Measurements from ENCODE around the gene MAPK9.
A peak's percentile ranks its signal among the peaks of the same experiment; 100 is the strongest.

MAPK9 gene

DNA sequence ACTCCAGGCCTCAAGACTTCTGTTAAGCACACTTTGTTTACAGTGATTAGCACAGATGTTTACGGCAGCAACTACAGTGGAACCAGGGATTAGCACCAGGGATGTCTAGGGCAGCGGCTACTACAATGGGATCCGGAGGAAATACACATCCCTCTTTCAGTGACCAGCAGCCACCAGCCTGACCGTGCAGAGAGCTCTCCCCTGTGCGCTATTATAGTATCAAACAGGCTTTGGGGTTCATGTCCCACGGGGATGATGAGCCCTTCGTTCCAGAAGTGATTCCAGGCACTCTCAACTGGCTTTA lies 39.7 kb upstream of the MAPK9 start:
- no peaks in the 10 kb centered on the region for H3K4me1 Mint-ChIP-seq
- no peak overlapping the region for H3K27ac Mint-ChIP-seq
- H3K9me3 Mint-ChIP-seq = no peaks in the 10 kb centered on the region

DNA sequence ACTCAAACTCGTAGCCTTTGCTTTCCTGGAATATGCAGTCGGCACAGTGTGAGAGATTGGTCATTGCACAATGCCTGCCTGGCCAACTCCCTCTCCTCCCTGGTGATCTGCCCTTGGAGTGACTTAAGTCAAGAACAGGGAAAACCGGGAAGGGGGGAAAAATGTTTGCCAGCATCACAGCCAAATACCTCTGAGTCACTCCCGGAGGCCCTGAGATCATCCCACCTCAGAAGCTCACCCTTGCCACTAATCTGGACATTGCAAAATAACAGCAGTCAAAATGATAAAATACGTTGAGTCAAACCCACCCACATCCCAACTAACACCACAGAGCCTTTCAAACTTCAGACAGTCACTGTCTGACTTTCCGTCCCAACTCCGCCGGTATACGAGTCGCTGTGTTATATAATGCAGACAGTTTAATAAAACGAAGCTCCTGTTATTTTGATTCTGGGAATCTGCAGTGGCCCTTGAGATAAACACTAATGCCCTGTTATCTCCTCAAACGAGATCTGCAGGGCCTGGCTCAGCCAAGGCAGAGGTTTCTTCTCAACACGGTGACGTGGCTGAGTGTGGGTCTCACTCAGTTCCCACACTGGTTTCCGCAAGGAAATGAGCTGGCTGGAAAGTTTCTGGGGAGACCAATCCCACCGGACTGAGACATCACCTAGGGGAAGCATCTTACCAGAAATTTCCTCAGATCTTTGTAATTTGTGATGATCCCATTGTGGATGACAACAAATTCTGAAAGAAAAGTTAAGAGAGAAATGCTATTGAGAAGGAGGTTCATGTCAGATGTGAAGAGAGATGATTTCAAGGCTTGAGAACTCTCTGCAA lies 39.1 kb upstream of the MAPK9 start:
- Mint-ChIP-seq H3K27ac (no peak overlapping the region), H3K27me3 (peaks cover 36% of the 10 kb centered on the region), H3K4me1 (no peaks in the 10 kb centered on the region), H3K36me3 (no peaks in the 10 kb centered on the region), H3K9me3 (no peaks in the 10 kb centered on the region), H3K4me3 (no peak overlapping the region)
- DNase-seq = no peak
- CTCF ChIA-PET = interaction anchor here (0.9 kb wide), 1 partner anchor 37 kb away, joined by 3 read pairs; no protein-coding TSS in a partner anchor

More for the DNA sequence above, 39.7 kb upstream of the MAPK9 start:
- H3K36me3 Mint-ChIP-seq = no peaks in the 10 kb centered on the region
- H3K27me3 Mint-ChIP-seq = peaks cover 36% of the 10 kb centered on the region
- no peak for DNase-seq
- no peak overlapping the region for H3K4me3 Mint-ChIP-seq
- CTCF ChIA-PET = no interaction called here

DNA sequence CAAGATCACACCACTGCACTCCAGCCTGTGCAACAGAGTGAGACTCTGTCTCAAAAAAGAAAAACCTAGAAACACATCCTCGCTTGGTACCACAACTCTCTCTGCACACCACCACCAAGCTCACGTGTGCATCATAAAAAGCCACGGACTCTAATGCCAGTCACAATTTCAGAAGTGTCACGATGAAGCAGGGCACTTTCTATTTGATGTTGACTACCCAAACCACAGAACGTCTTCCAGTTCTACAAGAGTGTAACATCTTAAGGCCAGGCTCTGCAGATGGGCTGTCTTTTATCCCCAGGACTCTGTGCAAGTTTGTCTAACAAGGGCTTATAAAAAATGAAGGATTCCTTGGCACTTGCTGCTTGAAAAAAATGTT lies 38.4 kb upstream of the MAPK9 start:
- CTCF ChIA-PET = interaction anchor here (0.9 kb wide), 1 partner anchor 36 kb away, joined by 3 read pairs; no protein-coding TSS in a partner anchor
- Mint-ChIP-seq H3K27ac (no peak overlapping the region), H3K4me1 (no peaks in the 10 kb centered on the region), H3K4me3 (no peak overlapping the region), H3K27me3 (peaks cover 36% of the 10 kb centered on the region), H3K36me3 (no peaks in the 10 kb centered on the region), H3K9me3 (no peaks in the 10 kb centered on the region)
- DNase-seq = no peak

DNA sequence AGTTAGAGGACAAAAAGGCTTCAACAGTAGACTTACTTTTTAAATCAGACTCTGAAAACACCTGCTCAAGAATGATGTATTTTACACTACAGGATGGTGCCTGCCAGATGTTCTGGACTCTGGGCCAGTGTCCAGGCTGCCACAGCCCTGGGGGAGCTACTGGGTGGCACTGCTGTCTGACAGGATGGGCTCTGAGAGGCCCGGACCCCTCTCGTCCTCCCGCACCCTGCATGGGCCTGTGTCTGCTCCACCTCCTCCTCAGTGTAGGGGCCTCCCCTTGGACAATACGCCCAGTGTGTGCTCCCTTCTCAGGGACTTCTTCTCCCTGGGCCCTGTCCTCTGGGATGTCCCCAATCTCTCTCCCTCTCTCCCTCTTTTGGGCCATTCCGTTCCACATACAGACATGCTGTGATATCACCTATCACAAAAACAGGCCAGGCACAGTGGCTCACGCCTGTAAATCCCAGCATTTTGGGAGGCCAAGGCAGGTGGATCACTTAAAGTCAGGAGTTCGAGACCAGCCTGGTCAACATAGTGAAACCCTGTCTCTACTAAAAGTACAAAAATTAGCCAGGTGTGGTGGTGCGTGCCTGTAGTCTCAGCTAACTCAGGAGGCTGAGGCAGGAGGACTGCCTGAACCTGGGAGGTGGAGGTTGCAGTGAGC lies 37.9 kb upstream of the MAPK9 start:
- no peaks in the 10 kb centered on the region for H3K36me3 Mint-ChIP-seq
- DNase-seq = no peak
- peaks cover 36% of the 10 kb centered on the region for H3K27me3 Mint-ChIP-seq
- H3K4me1 Mint-ChIP-seq = no peaks in the 10 kb centered on the region
- no peak overlapping the region for H3K4me3 Mint-ChIP-seq
- CTCF ChIA-PET = interaction anchor here (1.0 to 2.5 kb wide), 7 partner anchors 10 to 57 kb away, joined by 3 to 51 read pairs (median 11); no protein-coding TSS in a partner anchor
- no peak overlapping the region for H3K27ac Mint-ChIP-seq
- no peaks in the 10 kb centered on the region for H3K9me3 Mint-ChIP-seq

DNA sequence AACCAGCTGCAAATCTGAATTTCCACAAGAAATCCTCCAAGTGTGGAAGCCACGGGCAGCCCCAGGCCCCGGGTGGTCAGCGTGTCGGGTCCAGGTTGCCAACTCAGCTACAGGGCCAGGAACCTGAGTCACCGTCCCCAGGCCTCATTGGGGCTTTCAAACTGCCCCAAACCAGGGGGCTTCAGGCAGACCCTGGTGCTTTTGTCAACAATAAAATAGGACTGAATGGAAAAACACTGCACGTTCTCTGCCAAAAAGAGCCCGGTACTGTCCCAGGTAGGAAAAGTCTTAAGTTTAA lies 37.2 kb upstream of the MAPK9 start:
- no peak for DNase-seq
- no peak overlapping the region for H3K4me3 Mint-ChIP-seq
- no peak overlapping the region for H3K27ac Mint-ChIP-seq
- no peaks in the 10 kb centered on the region for H3K4me1 Mint-ChIP-seq
- H3K36me3 Mint-ChIP-seq = no peaks in the 10 kb centered on the region
- CTCF ChIA-PET = interaction anchor here (0.6 to 2.5 kb wide), 20 partner anchors 9 to 201 kb away, joined by 3 to 51 read pairs (median 5); partner anchors contain the start of gene GFPT2
- no peaks in the 10 kb centered on the region for H3K9me3 Mint-ChIP-seq
- H3K27me3 Mint-ChIP-seq = peaks cover 35% of the 10 kb centered on the region

DNA sequence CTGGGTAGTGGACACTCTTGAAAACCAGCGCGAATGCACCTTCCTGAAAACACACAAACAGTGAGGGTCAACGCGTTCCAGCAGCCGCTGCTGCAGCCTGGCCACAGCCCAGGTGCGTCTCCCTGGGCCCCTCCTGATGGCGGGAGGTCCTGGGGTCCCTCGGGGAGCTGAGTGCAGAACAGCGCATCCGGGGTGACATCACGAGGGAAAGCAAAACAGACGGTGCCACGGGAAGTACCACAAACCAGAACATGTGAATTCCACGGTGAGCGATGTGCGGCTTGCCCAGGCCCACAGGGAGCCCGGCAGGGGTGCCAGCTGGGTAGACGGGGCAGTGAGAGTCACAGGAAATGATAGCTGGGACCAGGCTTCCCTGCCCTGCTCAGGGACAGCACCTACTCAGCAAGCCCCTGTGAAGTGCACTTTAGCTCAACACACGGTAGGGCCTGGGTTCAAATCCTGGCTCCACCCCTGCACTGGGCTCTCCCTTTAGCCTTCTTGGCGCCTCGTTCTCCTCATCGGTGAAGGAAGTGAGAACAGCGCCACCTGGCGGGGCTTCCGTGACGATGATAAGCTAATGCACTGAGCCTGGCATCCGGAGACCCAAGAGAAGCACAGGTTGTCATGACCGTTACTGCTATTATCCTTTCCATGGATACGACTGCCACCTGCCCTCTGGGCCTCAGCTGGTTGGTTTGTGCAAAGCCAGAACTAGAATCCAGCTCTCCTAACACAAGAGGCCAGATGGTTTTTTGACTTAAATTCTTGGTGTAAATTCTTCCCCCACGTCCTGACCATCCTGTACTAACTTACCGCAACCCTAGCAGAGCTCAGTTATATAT lies 36.6 kb upstream of the MAPK9 start:
- H3K9me3 Mint-ChIP-seq = no peaks in the 10 kb centered on the region
- H3K4me3 Mint-ChIP-seq = no peak overlapping the region
- CTCF ChIA-PET = interaction anchor here (0.6 to 2.5 kb wide), 23 partner anchors 9 to 204 kb away, joined by 3 to 51 read pairs (median 4); partner anchors contain the start of gene GFPT2
- no peaks in the 10 kb centered on the region for H3K4me1 Mint-ChIP-seq
- H3K36me3 Mint-ChIP-seq = no peaks in the 10 kb centered on the region
- H3K27me3 Mint-ChIP-seq = peaks cover 30% of the 10 kb centered on the region
- DNase-seq = peak; percentile 88
- no peak overlapping the region for H3K27ac Mint-ChIP-seq

DNA sequence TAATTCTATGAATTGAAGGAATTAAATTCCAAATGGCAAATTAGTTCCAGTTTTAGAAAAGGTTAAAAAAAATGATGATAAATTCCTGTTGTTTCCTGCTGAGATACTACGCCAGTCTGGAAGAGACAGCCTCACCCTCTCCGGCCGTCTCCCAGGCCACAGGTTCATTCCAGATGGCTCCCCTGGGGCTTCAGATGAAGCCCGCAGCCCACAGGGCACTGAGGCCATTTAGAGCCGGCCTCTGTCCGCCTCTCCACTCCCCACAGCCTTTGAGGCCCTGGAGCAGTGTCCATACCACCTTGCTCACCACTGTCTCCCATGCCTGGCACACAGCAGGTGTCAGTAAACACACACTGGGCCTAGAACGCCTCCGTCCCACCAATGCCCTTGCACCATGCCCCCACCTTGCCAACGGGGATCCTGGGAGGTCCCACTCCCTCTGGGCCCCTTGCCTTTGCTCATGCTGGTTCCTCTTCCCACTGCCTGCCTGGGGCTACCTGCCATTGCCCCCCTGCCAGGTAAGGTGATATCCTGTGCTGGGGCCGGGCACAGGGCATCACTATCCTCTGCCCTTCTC lies 35.2 kb upstream of the MAPK9 start:
- Mint-ChIP-seq H3K4me1 (no peaks in the 10 kb centered on the region), H3K27me3 (peaks cover 21% of the 10 kb centered on the region), H3K36me3 (no peaks in the 10 kb centered on the region), H3K9me3 (no peaks in the 10 kb centered on the region), H3K4me3 (no peak overlapping the region), H3K27ac (no peak overlapping the region)
- DNase-seq = no peak
- CTCF ChIA-PET = interaction anchor here (2.1 to 3.4 kb wide), 2 partner anchors 12 to 37 kb away, joined by 11 to 12 read pairs; no protein-coding TSS in a partner anchor

DNA sequence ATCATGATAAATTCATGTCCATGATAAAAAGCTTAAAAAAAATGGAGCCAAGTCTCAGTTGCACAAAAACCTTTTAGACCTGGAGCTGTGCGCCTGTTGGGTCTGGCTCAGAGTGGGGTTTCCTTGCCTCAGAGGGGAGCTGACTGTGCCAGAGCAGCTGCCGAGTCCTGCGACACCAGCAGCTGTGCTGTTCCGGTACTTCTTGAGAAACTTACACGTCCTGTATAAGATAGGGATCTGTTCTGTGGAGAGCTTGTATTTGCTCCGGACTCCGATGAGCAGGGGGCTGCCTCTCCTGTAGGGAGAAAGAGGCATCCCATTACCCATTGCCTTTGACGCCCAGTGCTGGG lies 32.7 kb upstream of the MAPK9 start:
- CTCF ChIA-PET = interaction anchor here (0.9 to 3.4 kb wide), 4 partner anchors 9 to 29 kb away, joined by 3 to 12 read pairs (median 3); no protein-coding TSS in a partner anchor
- H3K4me1 Mint-ChIP-seq = no peaks in the 10 kb centered on the region
- H3K9me3 Mint-ChIP-seq = no peaks in the 10 kb centered on the region
- peaks cover 6% of the 10 kb centered on the region for H3K27me3 Mint-ChIP-seq
- DNase-seq = no peak
- no peak overlapping the region for H3K4me3 Mint-ChIP-seq
- no peaks in the 10 kb centered on the region for H3K36me3 Mint-ChIP-seq
- no peak overlapping the region for H3K27ac Mint-ChIP-seq

DNA sequence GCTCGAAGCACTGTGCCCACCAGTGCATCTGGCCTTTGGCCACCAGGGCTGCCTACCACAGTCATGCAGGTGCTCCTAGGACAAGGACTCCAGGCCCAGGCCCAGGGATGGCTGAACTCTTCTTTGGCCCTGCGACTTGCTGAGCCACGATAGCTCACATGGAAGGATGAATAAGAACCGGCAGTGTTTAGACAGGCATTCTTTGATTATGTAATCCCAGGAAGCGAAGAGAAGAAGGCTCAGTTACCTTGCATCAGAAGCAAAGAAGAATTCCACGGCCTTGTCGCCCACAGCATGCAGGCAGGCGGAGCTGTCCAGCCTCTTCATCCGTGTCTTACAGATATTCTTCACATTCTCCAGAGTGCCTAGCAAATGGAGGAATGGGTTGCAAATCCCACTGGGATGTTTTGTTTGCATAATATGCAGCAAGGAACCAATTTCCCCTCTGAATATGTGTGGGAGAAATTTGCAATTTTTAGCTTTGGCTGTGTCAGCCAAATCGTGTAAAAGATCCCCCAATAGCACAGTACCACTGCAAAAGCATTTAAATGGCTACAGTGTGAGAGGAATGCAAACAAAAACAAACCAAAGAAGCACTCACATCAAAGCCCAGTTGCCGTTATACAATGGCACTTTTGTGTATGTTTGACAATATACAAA lies 32.2 kb upstream of the MAPK9 start:
- Mint-ChIP-seq H3K27me3 (peaks cover 6% of the 10 kb centered on the region), H3K4me3 (no peak overlapping the region), H3K27ac (no peak overlapping the region), H3K4me1 (no peaks in the 10 kb centered on the region), H3K9me3 (no peaks in the 10 kb centered on the region), H3K36me3 (no peaks in the 10 kb centered on the region)
- CTCF ChIA-PET = interaction anchor here (0.9 to 3.4 kb wide), 4 partner anchors 9 to 29 kb away, joined by 3 to 12 read pairs (median 3); no protein-coding TSS in a partner anchor
- no peak for DNase-seq

DNA sequence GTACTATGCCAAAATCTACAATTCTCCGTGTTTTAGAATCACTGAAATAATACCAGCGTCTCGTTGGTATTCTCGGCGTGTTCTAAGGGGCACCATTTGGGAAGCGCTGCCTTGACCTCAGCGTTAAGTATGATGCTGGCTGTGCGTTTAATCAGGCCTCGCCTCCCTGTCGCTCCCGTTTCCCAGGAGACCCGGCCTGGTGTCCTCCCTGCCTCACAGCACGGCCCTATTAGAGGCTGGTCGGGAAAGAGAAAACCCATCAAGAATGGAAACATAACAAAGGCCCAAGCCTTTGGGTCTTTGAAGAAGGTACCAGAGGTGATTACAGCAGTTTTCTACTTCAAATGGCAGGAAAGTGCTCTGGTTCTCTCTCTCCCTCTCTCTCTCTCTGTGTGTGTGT lies 31.3 kb upstream of the MAPK9 start:
- CTCF ChIA-PET = no interaction called here
- Mint-ChIP-seq H3K9me3 (no peaks in the 10 kb centered on the region), H3K27me3 (peaks cover 8% of the 10 kb centered on the region), H3K4me3 (no peak overlapping the region), H3K27ac (no peak overlapping the region), H3K4me1 (no peaks in the 10 kb centered on the region), H3K36me3 (no peaks in the 10 kb centered on the region)
- DNase-seq = no peak

DNA sequence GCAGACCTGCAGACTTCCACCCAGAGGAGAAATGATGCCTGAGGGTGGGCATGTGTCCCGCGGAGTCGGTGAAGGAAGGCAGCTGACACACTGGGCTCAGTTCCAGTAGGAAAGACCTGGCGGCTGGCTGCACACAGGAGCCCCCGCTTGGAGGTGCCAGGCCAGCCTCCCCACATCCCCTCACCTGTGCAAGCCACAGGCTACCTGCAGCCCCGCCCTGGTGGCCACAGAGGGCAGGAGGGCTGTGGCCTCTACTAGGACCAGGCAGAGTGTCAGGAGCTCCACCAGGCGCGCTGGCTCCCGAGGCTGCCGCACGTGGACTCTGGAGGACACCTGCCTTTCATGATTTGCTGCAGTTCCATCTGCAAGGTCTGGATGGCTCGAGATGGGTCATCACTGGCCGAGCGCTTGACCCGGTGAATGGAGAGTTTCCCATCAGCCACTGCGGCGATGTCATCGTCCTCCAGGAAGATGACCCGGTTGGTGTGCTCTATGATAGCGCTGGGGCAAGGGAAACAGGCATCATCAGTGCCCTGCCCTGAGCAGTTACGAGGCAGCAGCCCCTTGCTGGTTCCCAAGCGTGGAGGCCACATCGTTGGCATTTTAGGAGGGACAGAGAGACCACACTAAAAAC lies 26.7 kb upstream of the MAPK9 start:
- no peak for DNase-seq
- no peaks in the 10 kb centered on the region for H3K9me3 Mint-ChIP-seq
- no peak overlapping the region for H3K27ac Mint-ChIP-seq
- H3K27me3 Mint-ChIP-seq = peaks cover 5% of the 10 kb centered on the region
- CTCF ChIA-PET = interaction anchor here (0.7 to 2.1 kb wide), 3 partner anchors 10 to 117 kb away, joined by 4 to 11 read pairs (median 7); no protein-coding TSS in a partner anchor
- no peak overlapping the region for H3K4me3 Mint-ChIP-seq
- H3K36me3 Mint-ChIP-seq = no peaks in the 10 kb centered on the region
- H3K4me1 Mint-ChIP-seq = peaks cover 11% of the 10 kb centered on the region

DNA sequence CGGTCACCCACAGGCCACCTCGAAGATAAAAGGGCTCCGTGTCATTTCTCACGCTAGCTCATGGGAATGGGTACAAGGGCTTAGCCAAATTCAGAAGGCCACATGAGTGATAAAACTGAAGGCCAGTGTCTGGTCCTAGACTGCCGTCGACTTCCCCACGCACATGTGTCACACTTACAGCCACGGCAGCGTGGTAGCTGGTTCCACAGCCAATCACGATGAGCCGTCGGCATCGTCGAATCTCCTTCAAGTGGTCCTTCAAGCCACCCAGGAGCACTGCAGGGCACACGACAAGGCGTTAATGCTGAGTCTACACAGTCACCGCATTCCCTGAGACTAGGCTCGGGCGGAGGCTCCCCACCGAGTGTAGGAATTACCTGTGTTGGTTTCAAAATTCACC lies 24.7 kb upstream of the MAPK9 start:
- H3K27ac Mint-ChIP-seq = no peak overlapping the region
- CTCF ChIA-PET = interaction anchor here (0.9 to 4.7 kb wide), 11 partner anchors 9 to 154 kb away, joined by 3 to 88 read pairs (median 5); no protein-coding TSS in a partner anchor
- H3K9me3 Mint-ChIP-seq = no peaks in the 10 kb centered on the region
- no peaks in the 10 kb centered on the region for H3K36me3 Mint-ChIP-seq
- H3K4me1 Mint-ChIP-seq = peaks cover 12% of the 10 kb centered on the region
- H3K27me3 Mint-ChIP-seq = peaks cover 5% of the 10 kb centered on the region
- H3K4me3 Mint-ChIP-seq = no peak overlapping the region
- DNase-seq = no peak

DNA sequence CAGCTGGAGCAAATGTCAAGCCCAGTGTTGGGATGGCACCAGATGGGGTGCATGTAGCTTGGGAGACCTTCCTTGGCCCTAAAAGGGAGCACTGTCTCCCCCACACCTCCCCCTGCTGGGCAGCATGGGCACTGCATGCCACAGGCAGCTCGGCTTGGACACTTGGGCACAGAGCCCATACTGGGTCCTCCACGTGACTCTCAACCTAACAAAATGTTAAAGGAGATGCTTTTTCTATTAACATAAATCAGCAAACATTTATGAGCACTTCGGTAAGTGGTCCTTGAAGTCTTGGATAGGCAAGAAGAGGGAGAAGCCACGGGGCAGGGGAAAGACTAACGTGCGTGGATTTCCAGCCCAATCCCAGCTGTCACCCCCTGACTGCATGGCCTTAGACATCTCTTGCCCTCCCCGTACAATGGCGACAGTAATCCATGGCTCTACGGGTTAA lies 23.9 kb upstream of the MAPK9 start:
- no peaks in the 10 kb centered on the region for H3K36me3 Mint-ChIP-seq

More for the DNA sequence above, 23.9 kb upstream of the MAPK9 start:
- DNase-seq = peak; percentile 80
- CTCF ChIA-PET = interaction anchor here (0.7 to 4.7 kb wide), 13 partner anchors 9 to 403 kb away, joined by 3 to 88 read pairs (median 3); no protein-coding TSS in a partner anchor
- no peaks in the 10 kb centered on the region for H3K9me3 Mint-ChIP-seq
- H3K27me3 Mint-ChIP-seq = peaks cover 5% of the 10 kb centered on the region
- no peak overlapping the region for H3K27ac Mint-ChIP-seq
- H3K4me3 Mint-ChIP-seq = no peak overlapping the region
- peaks cover 15% of the 10 kb centered on the region for H3K4me1 Mint-ChIP-seq
